Endothelial cell of umbilical vein (primary cell): ENCODE data around the gene CCSAP. TPM values are rescaled to one million over a fixed set of nuclear protein-coding genes. Genes with fewer than 3 reads are reported as not detected.

ENCODE experiments used
- BruUV-seq: library from RNA; stranded (reverse); fragments of 400-500 nt; replicated peaks from 2 replicates; lab custom pipeline; 2021; lab: Mats Ljungman, UMichigan
- CTCF ChIA-PET: fragments of 300-600, 350-600 bp; sonication (Branson Sonifier 250); formaldehyde crosslinking; loops from one replicate; lab custom pipeline; 2021; ENCODE audit warnings: antibody characterized with exemption, inconsistent platforms; lab: Charles Lee
- POLR2A ChIA-PET: fragments of 300-600, 350-600 bp; sonication (Branson Sonifier 250); formaldehyde crosslinking; loops from one replicate; lab custom pipeline; 2021; ENCODE audit warnings: antibody characterized with exemption, inconsistent platforms; lab: Charles Lee
- DNase-seq: peaks from one replicate; pipeline ENCODE4 v3.0.0-alpha.2; 2011; ENCODE audit warnings: low read depth, low spot score
- FAIRE-seq: peaks from 2 replicates; lab custom pipeline; 2011; peaks lifted over from hg19 to GRCh38; lab: Jason Lieb, UNC
- H2AFZ ChIP-seq: 2 replicates; pipeline ENCODE4 v1.6.0; 2012; ENCODE audit warnings: low read depth, low read length, control low read depth, inconsistent platforms
- H3K27ac ChIP-seq: 2 replicates; pipeline ENCODE4 v1.5.1; 2011; ENCODE audit warnings: low read depth, mild to moderate bottlenecking, control low read depth, low read length, moderate library complexity; ENCODE audit not compliant: insufficient read depth
- H3K27me3 ChIP-seq, 2 experiments: 2 replicates each; pipeline versions ENCODE4 v1.6.0 to v1.6.1; 2011; ENCODE audit warnings: low read length in 2 of 2, mixed read lengths in 1 of 2; ENCODE audit not compliant: control insufficient read depth in 2 of 2, insufficient read depth in 2 of 2
- H3K36me3 ChIP-seq, 2 experiments: 2 replicates in 1 of 2; 3 replicates in 1 of 2; pipeline ENCODE4 v1.5.1; 2011; ENCODE audit warnings: low read length in 2 of 2, mild to moderate bottlenecking in 1 of 2, moderate library complexity in 1 of 2; ENCODE audit not compliant: control insufficient read depth in 2 of 2, insufficient read depth in 2 of 2; ENCODE audit errors: extremely low read depth in 1 of 2
- H3K4me1 ChIP-seq: 3 replicates; pipeline ENCODE4 v1.5.1; 2011; ENCODE audit warnings: mild to moderate bottlenecking, low read length; ENCODE audit not compliant: control insufficient read depth, insufficient read depth; ENCODE audit errors: extremely low read depth
- H3K4me2 ChIP-seq: 2 replicates; pipeline ENCODE4 v1.6.1; 2011; ENCODE audit warnings: low read length, control low read depth, mixed read lengths; ENCODE audit not compliant: insufficient read depth
- H3K4me3 ChIP-seq, 3 experiments: fragments of 200-600 bp in 1 of 3; sonication (generic), shearing (Covaris generic) in 1 of 3; replicated peaks in 1 of 3; 2 replicates each; pipeline ENCODE4 v1.5.1; 2011 to 2016; ENCODE audit warnings: control low read depth in 3 of 3, low read length in 3 of 3, mild to moderate bottlenecking in 2 of 3, inconsistent platforms in 1 of 3, low read depth in 1 of 3, moderate library complexity in 1 of 3; ENCODE audit not compliant: insufficient read depth in 1 of 3
- H3K79me2 ChIP-seq: 2 replicates; pipeline ENCODE4 v1.6.0; 2012; ENCODE audit warnings: low read length, inconsistent platforms; ENCODE audit not compliant: control insufficient read depth, insufficient read depth
- H3K9ac ChIP-seq: replicated peaks from 2 replicates; pipeline ENCODE3; 2011; ENCODE audit warnings: low read length, control low read depth; ENCODE audit not compliant: insufficient read depth; ENCODE audit errors: extremely low read depth
- H3K9me1 ChIP-seq: replicated peaks from 3 replicates; pipeline ENCODE4 v1.6.0; 2011; ENCODE audit warnings: mild to moderate bottlenecking, low read length; ENCODE audit not compliant: control insufficient read depth, insufficient read depth; ENCODE audit errors: extremely low read depth
- H3K9me3 ChIP-seq: replicated peaks from 2 replicates; pipeline ENCODE4 v1.5.1; 2012; ENCODE audit warnings: low read length, inconsistent platforms; ENCODE audit not compliant: control insufficient read depth, insufficient read depth
- H4K20me1 ChIP-seq: replicated peaks from 2 replicates; pipeline ENCODE3; 2011; ENCODE audit warnings: mild to moderate bottlenecking, low read length; ENCODE audit not compliant: control insufficient read depth, insufficient read depth; ENCODE audit errors: extremely low read depth
- EZH2 ChIP-seq: IDR thresholded peaks from 2 replicates; pipeline ENCODE4 v1.6.1; 2012; ENCODE audit warnings: borderline replicate concordance, low read depth, mild to moderate bottlenecking, moderate library complexity, low read length, inconsistent platforms; ENCODE audit not compliant: severe bottlenecking
- FOS ChIP-seq: IDR thresholded peaks from 2 replicates; pipeline ENCODE4 v1.6.1; 2011; ENCODE audit warnings: mild to moderate bottlenecking, low read length, moderate library complexity, borderline replicate concordance; ENCODE audit not compliant: insufficient read depth
- GATA2 ChIP-seq: IDR thresholded peaks from 2 replicates; pipeline ENCODE4 v1.7.0; 2011; ENCODE audit warnings: low read depth, mild to moderate bottlenecking, moderate library complexity, mixed read lengths, low read length; ENCODE audit not compliant: insufficient read length, insufficient read depth
- JUN ChIP-seq: IDR thresholded peaks from 2 replicates; pipeline ENCODE4 v1.6.1; 2011; ENCODE audit warnings: borderline replicate concordance, low read depth; ENCODE audit not compliant: insufficient read length, insufficient read depth
- MYC ChIP-seq: IDR thresholded peaks from one replicate; pipeline ENCODE4 v1.6.1; 2011; ENCODE audit warnings: mild to moderate bottlenecking, low read depth, low read length
- POLR2A ChIP-seq: IDR thresholded peaks from 2 replicates; pipeline ENCODE4 v1.6.1; 2012; ENCODE audit warnings: low read depth, mild to moderate bottlenecking, control low read depth, low read length
- POLR2AphosphoS5 ChIP-seq: IDR thresholded peaks from 2 replicates; pipeline ENCODE4 v1.6.1; 2012; ENCODE audit warnings: low read depth, mild to moderate bottlenecking, control low read depth, low read length, moderate library complexity; ENCODE audit not compliant: insufficient read depth
- dilution Hi-C: fragments of 300-500 bp; cut with MboI; formaldehyde crosslinking; loops from one replicate; pipeline ENCODE4 v1.15.0; 2019; ENCODE audit warnings: low sequenced_read_pairs; ENCODE audit not compliant: extremely low pct_ligation_motif_present
- intact Hi-C: fragments of 100-400 bp; cut with micrococcal nuclease; formaldehyde crosslinking; loops from one replicate; pipeline ENCODE4 v1.10.0; 2022
- polyA plus RNA-seq, 4 experiments: library from polyadenylated mRNA; depleted of rRNA in 3 of 4; stranded (reverse) in 3 of 4; unstranded in 1 of 4; fragments of >200 nt; gene quantifications; 2 replicates each; pipeline versions ENCODE4 v1.2.1 to v1.2.3, GENCODE V29; 2011 to 2012; ENCODE audit warnings: missing spikeins in 1 of 4
- total RNA-seq: library from RNA; stranded (reverse); gene quantifications from 2 replicates; pipeline ENCODE4 v1.2.3, GENCODE V29; 2021
- TF ChIP-seq, protein P1 (sequence below): IDR thresholded peaks from 2 replicates; pipeline ENCODE4 v1.6.1; 2011; ENCODE audit not compliant: insufficient read depth, insufficient read length
- TF ChIP-seq, protein P2 (sequence below), 2 donors: IDR thresholded peaks; 1 replicate in 1 of 2; 2 replicates in 1 of 2; pipeline ENCODE4 v1.5.1; 2011; ENCODE audit warnings: low read length in 2 of 2, mild to moderate bottlenecking in 2 of 2, moderate library complexity in 2 of 2, control low read depth in 1 of 2, inconsistent platforms in 1 of 2, low read depth in 1 of 2; ENCODE audit not compliant: insufficient read depth in 1 of 2; ENCODE audit errors: extremely low read depth in 1 of 2

Gene CCSAP
- total and polyA plus RNA-seq, 2 donors (not counting 3 experiments of a cell fraction or from before 2014, with no cell fraction given) = 1.3 to 5.7 TPM

GRCh38 chr1:229323885-229324553, 18.8 kb downstream of the CCSAP start:
- no TSS peak for BruUV-seq
- POLR2A ChIA-PET = no interaction called here
- Histone ChIP-seq H3K27me3 (no peaks in the 10 kb centered on the region), H3K36me3 (peaks cover 5 to 8% of the 10 kb centered on the region in 2 experiments), H3K9me3 (no peaks in the 10 kb centered on the region), H3K79me2 (no peaks in the 10 kb centered on the region), H3K9me1 (no peaks in the 10 kb centered on the region), H3K27ac (no peak overlapping the region), H4K20me1 (no peaks in the 10 kb centered on the region), H3K4me3 (no peak overlapping the region), H3K9ac (no peak overlapping the region), H3K4me2 (no peak overlapping the region), H2AFZ (no peak overlapping the region), H3K4me1 (no peaks in the 10 kb centered on the region)
- CTCF ChIA-PET = interaction anchor here (0.8 to 1.6 kb wide), 2 partner anchors 65 to 158 kb away, joined by 3 to 4 read pairs; no protein-coding TSS in a partner anchor
- intact Hi-C loops (loop anchor here (2.0 kb wide), 1 partner anchor 19 kb away; the partner anchor contains the start of gene CCSAP), dilution Hi-C loops (no loop called here)
- DNase-seq = no peak
- FAIRE-seq = no peak
- TF ChIP-seq EZH2 (no peak), JUN (no peak), FOS (no peak), POLR2A (no peak), GATA2 (no peak), POLR2AphosphoS5 (no peak), MYC (no peak)
- TF ChIP-seq, protein P1, sequence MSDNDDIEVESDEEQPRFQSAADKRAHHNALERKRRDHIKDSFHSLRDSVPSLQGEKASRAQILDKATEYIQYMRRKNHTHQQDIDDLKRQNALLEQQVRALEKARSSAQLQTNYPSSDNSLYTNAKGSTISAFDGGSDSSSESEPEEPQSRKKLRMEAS = no peak
- TF ChIP-seq, protein P2, sequence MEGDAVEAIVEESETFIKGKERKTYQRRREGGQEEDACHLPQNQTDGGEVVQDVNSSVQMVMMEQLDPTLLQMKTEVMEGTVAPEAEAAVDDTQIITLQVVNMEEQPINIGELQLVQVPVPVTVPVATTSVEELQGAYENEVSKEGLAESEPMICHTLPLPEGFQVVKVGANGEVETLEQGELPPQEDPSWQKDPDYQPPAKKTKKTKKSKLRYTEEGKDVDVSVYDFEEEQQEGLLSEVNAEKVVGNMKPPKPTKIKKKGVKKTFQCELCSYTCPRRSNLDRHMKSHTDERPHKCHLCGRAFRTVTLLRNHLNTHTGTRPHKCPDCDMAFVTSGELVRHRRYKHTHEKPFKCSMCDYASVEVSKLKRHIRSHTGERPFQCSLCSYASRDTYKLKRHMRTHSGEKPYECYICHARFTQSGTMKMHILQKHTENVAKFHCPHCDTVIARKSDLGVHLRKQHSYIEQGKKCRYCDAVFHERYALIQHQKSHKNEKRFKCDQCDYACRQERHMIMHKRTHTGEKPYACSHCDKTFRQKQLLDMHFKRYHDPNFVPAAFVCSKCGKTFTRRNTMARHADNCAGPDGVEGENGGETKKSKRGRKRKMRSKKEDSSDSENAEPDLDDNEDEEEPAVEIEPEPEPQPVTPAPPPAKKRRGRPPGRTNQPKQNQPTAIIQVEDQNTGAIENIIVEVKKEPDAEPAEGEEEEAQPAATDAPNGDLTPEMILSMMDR (IDR thresholded peaks at IDR 0.05; ENCODE audit: extremely low read depth in 1 of 2, insufficient read depth in 1 of 2, low read depth in 1 of 2, low read length in 2 of 2) = no peak
